ENCODE results near the gene KLRB1.
"Not testable (repeated sequence)": the region's sequence is repeated elsewhere in the genome, so short reads cannot be mapped to it uniquely, and the experiment has no call there.

GRCh38 chr12:9545489-9545888 lies 62.2 kb downstream of the KLRB1 start:
- not testable (repeated sequence) for TF ChIP-seq EP300 (IDR thresholded peaks at IDR 0.05; ENCODE audit: low read depth); CTCF (IDR thresholded peaks at IDR 0.05)
